Measurements from ENCODE around the gene ZHX3. TPM values are rescaled to one million over a fixed set of nuclear protein-coding genes. Genes with fewer than 3 reads are reported as not detected.

The ZHX3 gene
- total and polyA plus RNA-seq, 2 of the 13 experiments (the other 11 are each of a cell fraction or from before 2014, with no cell fraction given), result 8.4 to 11.7 TPM

GRCh38 chr20:41176711-41177552, 140.6 kb downstream of the ZHX3 start:
- DNase-seq (ENCODE audit: low spot score), result no peak
- peak; percentile 26 for FAIRE-seq
- 89% methylated on average over 8 of the region's 8 CpGs for WGBS (ENCODE audit: low lambda C conversion rate)
- ChIA-PET CTCF (ENCODE audit: low intra/inter-chr PET ratio, low total read pairs) (no interaction called here), POLR2A (interaction anchor here (1.6 kb wide), 1 partner anchor 40 kb away, joined by 3 read pairs; no protein-coding TSS in a partner anchor)
- Histone ChIP-seq H3K36me3 (replicated peaks in 1 of 2; ENCODE audit: control insufficient read depth in 1 of 2, insufficient read depth in 2 of 2, low read length in 2 of 2) (peaks cover 25 to 46% of the 10 kb centered on the region in 2 experiments), H4K20me1 (ENCODE audit: insufficient read depth, low read length) (peaks cover 10% of the 10 kb centered on the region; the same call in 1 of the 2 replicates), H3K27ac (ENCODE audit: extremely low read length, insufficient read depth, low read length) (no peak overlapping the region), H3K4me3 (replicated peaks in 1 of 3; ENCODE audit: insufficient read depth in 1 of 3, low read depth in 2 of 3, low read length in 3 of 3) (no peak overlapping the region), H3K9ac (ENCODE audit: insufficient read depth, low read depth, low read length) (no peak overlapping the region), H2AFZ (ENCODE audit: low read length) (no peak overlapping the region), H3K27me3 (ENCODE audit: control insufficient read depth in 1 of 2, insufficient read depth in 2 of 2, low read length in 2 of 2) (no peaks in the 10 kb centered on the region), H3K4me2 (ENCODE audit: low read depth, low read length) (no peak overlapping the region), H3K79me2 (ENCODE audit: insufficient read depth, low read length) (no peaks in the 10 kb centered on the region), H3K9me3 (ENCODE audit: low read length) (no peaks in the 10 kb centered on the region), H3K4me1 (ENCODE audit: insufficient read depth, low read length) (peaks cover 12% of the 10 kb centered on the region)
- in situ Hi-C loops (cut with HindIII; ENCODE audit: extremely low pct_ligation_motif_present, low pct_unique_long_range_greater_than_20kb), result no loop called here
- intact Hi-C loops (cut with micrococcal nuclease; ENCODE audit: unreplicated experiment), result no loop called here
- BruUV-seq (replicated peaks), result no TSS peak
- ATAC-seq, result no peak
- TF ChIP-seq POLR2AphosphoS5 (IDR thresholded peaks at IDR 0.05; ENCODE audit: low read depth, low read length) (0 out of 2 replicates have a peak, but pooled peaks have one; percentile 12), FOXO4 (CRISPR knock-in tag; conservative IDR thresholded peaks at IDR 0.05) (0 out of 2 replicates have a peak, but pooled peaks have one; percentile 16), TEAD3 (CRISPR knock-in tag; optimal IDR thresholded peaks at IDR 0.05; ENCODE audit: borderline replicate concordance) (peak; percentile 16), AKAP8 (CRISPR knock-in tag; IDR thresholded peaks at IDR 0.05) (0 out of 2 replicates have a peak, but pooled peaks have one; percentile 36), ZNF530 (CRISPR knock-in tag; IDR thresholded peaks at IDR 0.05; ENCODE audit: low read depth) (no peak), POLR2G (IDR thresholded peaks at IDR 0.05; ENCODE audit: low read depth, low read length) (0 out of 2 replicates have a peak, but pooled peaks have one; percentile 11), ZNF280B (CRISPR knock-in tag; IDR thresholded peaks at IDR 0.05; ENCODE audit: borderline replicate concordance) (no peak), POLR2A (IDR thresholded peaks at IDR 0.05; ENCODE audit: insufficient read depth in 1 of 2, low read depth in 2 of 2, low read length in 2 of 2) (0 out of 4 replicates have a peak, but pooled peaks of 1 of the 2 experiments have one; percentile 28)
